H1 (cell line): ENCODE measurements around the gene LRRC32. TPM values are rescaled to one million over a fixed set of nuclear protein-coding genes. Genes with fewer than 3 reads are reported as not detected.
"Not testable (repeated sequence)": the region's sequence is repeated elsewhere in the genome, so short reads cannot be mapped to it uniquely, and the experiment has no call there.

ENCODE experiments used
- CTCF ChIA-PET: fragments of 300-600 bp; sonication (Branson Sonifier 250); formaldehyde crosslinking; loops from one replicate; lab custom pipeline; 2021; ENCODE audit not compliant: partially characterized antibody; lab: Charles Lee
- POLR2A ChIA-PET: fragments of 300-600 bp; sonication (Branson Sonifier 250); formaldehyde crosslinking; loops from one replicate; lab custom pipeline; 2021; ENCODE audit warnings: inconsistent platforms; ENCODE audit not compliant: partially characterized antibody; lab: Charles Lee
- DNase-seq, 2 experiments: peaks; one replicate each; pipeline versions ENCODE4 v3.0.0 to v3.0.0-alpha.2; 2010 to 2022; ENCODE audit warnings: low spot score in 2 of 2, low read depth in 1 of 2, mixed read lengths in 1 of 2
- FAIRE-seq: peaks from 2 replicates; lab custom pipeline; 2011; peaks lifted over from hg19 to GRCh38; lab: Jason Lieb, UNC
- H2AFZ ChIP-seq: 2 replicates; pipeline ENCODE4 v1.8.1; 2012; ENCODE audit warnings: low read length, inconsistent platforms
- H2AK5ac ChIP-seq: 2 replicates; pipeline ENCODE4 v1.6.1; 2013; ENCODE audit warnings: low read depth, low read length
- H2BK120ac ChIP-seq: replicated peaks from 2 replicates; pipeline ENCODE3; 2013; ENCODE audit warnings: low read depth, low read length, inconsistent platforms
- H2BK12ac ChIP-seq: 2 replicates; pipeline ENCODE4 v1.6.1; 2013; ENCODE audit warnings: low read depth, low read length
- H2BK15ac ChIP-seq: 2 replicates; pipeline ENCODE4 v1.6.1; 2013; ENCODE audit warnings: low read length
- H2BK20ac ChIP-seq: 2 replicates; pipeline ENCODE4 v1.6.1; 2013; ENCODE audit warnings: low read length
- H2BK5ac ChIP-seq: 2 replicates; pipeline ENCODE4 v1.6.1; 2013; ENCODE audit warnings: low read depth, low read length
- H3K14ac ChIP-seq: 2 replicates; pipeline ENCODE4 v1.6.1; 2013; ENCODE audit warnings: inconsistent platforms; ENCODE audit not compliant: insufficient read length
- H3K18ac ChIP-seq: 2 replicates; pipeline ENCODE4 v1.6.1; 2013; ENCODE audit warnings: low read length; ENCODE audit errors: extremely low read depth
- H3K23ac ChIP-seq: 2 replicates; pipeline ENCODE4 v1.6.1; 2013; ENCODE audit warnings: inconsistent platforms; ENCODE audit not compliant: insufficient read length
- H3K23me2 ChIP-seq: 2 replicates; pipeline ENCODE4 v1.6.1; 2013; ENCODE audit warnings: low read depth, low read length
- H3K27ac ChIP-seq: 2 replicates; pipeline ENCODE4 v1.6.1; 2011; ENCODE audit warnings: low read depth, low read length, inconsistent platforms
- H3K27me3 ChIP-seq, 4 experiments: replicated peaks in 1 of 4; 1 replicate in 1 of 4; 2 replicates in 3 of 4; pipeline versions ENCODE4 v1.6.1 to v1.8.1; 2011 to 2013; ENCODE audit warnings: low read length in 3 of 4, mild to moderate bottlenecking in 3 of 4, inconsistent platforms in 2 of 4, mixed read lengths in 2 of 4, moderate library complexity in 1 of 4; ENCODE audit not compliant: control insufficient read depth in 3 of 4, insufficient read depth in 3 of 4; ENCODE audit errors: extremely low read depth in 1 of 4
- H3K36me3 ChIP-seq, 4 experiments: 2 replicates each; pipeline versions ENCODE4 v1.6.1 to v1.8.1; 2011 to 2013; ENCODE audit warnings: mild to moderate bottlenecking in 4 of 4, low read length in 3 of 4, moderate library complexity in 2 of 4, control low read depth in 1 of 4, inconsistent platforms in 1 of 4; ENCODE audit not compliant: insufficient read depth in 4 of 4, control insufficient read depth in 2 of 4
- H3K4ac ChIP-seq: replicated peaks from 2 replicates; pipeline ENCODE3; 2013; ENCODE audit warnings: low read length, low read depth, mixed read lengths, inconsistent platforms; ENCODE audit not compliant: insufficient read length
- H3K4me1 ChIP-seq, 4 experiments: replicated peaks in 1 of 4; 1 replicate in 1 of 4; 2 replicates in 3 of 4; pipeline versions ENCODE4 v1.6.1 to v1.8.1; 2011 to 2013; ENCODE audit warnings: low read length in 3 of 4, inconsistent platforms in 2 of 4, mixed read lengths in 1 of 4; ENCODE audit not compliant: insufficient read depth in 4 of 4, control insufficient read depth in 3 of 4
- H3K4me2 ChIP-seq, 2 experiments: 2 replicates each; pipeline versions ENCODE4 v1.6.1 to v1.8.1; 2011 to 2013; ENCODE audit warnings: low read depth in 2 of 2, low read length in 2 of 2, control low read depth in 1 of 2, inconsistent platforms in 1 of 2, mild to moderate bottlenecking in 1 of 2; ENCODE audit not compliant: insufficient read depth in 1 of 2
- H3K4me3 ChIP-seq, 4 experiments: fragments of 200-600, 300-600 bp in 1 of 4; sonication (generic), shearing (Covaris generic), sonication (Bioruptor Twin) in 1 of 4; 2 replicates each; pipeline versions ENCODE4 v1.5.1 to v1.8.1; 2011 to 2016; ENCODE audit warnings: low read length in 4 of 4, low read depth in 3 of 4, control low read depth in 2 of 4, inconsistent platforms in 2 of 4, mild to moderate bottlenecking in 2 of 4, mixed read lengths in 1 of 4, moderate library complexity in 1 of 4; ENCODE audit not compliant: insufficient read depth in 2 of 4; ENCODE audit errors: extremely low read depth in 1 of 4
- H3K56ac ChIP-seq: replicated peaks from 2 replicates; pipeline ENCODE3; 2013; ENCODE audit warnings: low read depth, mild to moderate bottlenecking, mixed read lengths, low read length, inconsistent platforms; ENCODE audit not compliant: insufficient read length
- H3K79me1 ChIP-seq: 2 replicates; pipeline ENCODE4 v1.6.1; 2013; ENCODE audit warnings: low read depth, low read length, control low read depth
- H3K79me2 ChIP-seq, 2 experiments: 2 replicates each; pipeline versions ENCODE4 v1.6.1 to v1.8.1; 2012 to 2013; ENCODE audit warnings: low read length in 2 of 2, mild to moderate bottlenecking in 2 of 2, inconsistent platforms in 1 of 2; ENCODE audit not compliant: insufficient read depth in 2 of 2, control insufficient read depth in 1 of 2
- H3K9ac ChIP-seq, 4 experiments: replicated peaks in 1 of 4; 1 replicate in 1 of 4; 2 replicates in 3 of 4; pipeline versions ENCODE4 v1.6.1 to v1.8.1; 2011 to 2013; ENCODE audit warnings: low read depth in 3 of 4, low read length in 3 of 4, control low read depth in 2 of 4, mild to moderate bottlenecking in 2 of 4, moderate library complexity in 2 of 4, inconsistent platforms in 1 of 4; ENCODE audit errors: extremely low read depth in 1 of 4
- H3K9me3 ChIP-seq, 2 experiments: 2 replicates each; pipeline versions ENCODE4 v1.6.1 to v1.8.1; 2012 to 2013; ENCODE audit warnings: mild to moderate bottlenecking in 2 of 2, moderate library complexity in 2 of 2, control low read depth in 1 of 2, inconsistent platforms in 1 of 2, low read depth in 1 of 2, low read length in 1 of 2, mixed read lengths in 1 of 2; ENCODE audit not compliant: insufficient read depth in 2 of 2
- H4K20me1 ChIP-seq, 2 experiments: replicated peaks in 1 of 2; 2 replicates each; pipeline versions ENCODE3 to v1.8.1; 2011 to 2013; ENCODE audit warnings: inconsistent platforms in 2 of 2, low read length in 2 of 2, mild to moderate bottlenecking in 1 of 2; ENCODE audit not compliant: insufficient read depth in 2 of 2, control insufficient read depth in 1 of 2
- H4K5ac ChIP-seq: 2 replicates; pipeline ENCODE4 v1.6.1; 2013; ENCODE audit warnings: low read length, low read depth, mixed read lengths, inconsistent platforms; ENCODE audit not compliant: insufficient read length
- H4K8ac ChIP-seq: 2 replicates; pipeline ENCODE4 v1.8.0; 2013; ENCODE audit warnings: mild to moderate bottlenecking, moderate library complexity, low read length, inconsistent platforms; ENCODE audit not compliant: insufficient read depth; ENCODE audit errors: extremely low read depth
- H4K91ac ChIP-seq: replicated peaks from 2 replicates; pipeline ENCODE3; 2013; ENCODE audit warnings: low read length, mixed read lengths, inconsistent platforms; ENCODE audit not compliant: insufficient read length
- whole genome bisulfite sequencing, 2 experiments: shearing (Covaris generic) in 1 of 2; methylation state at CpG; one replicate each; pipeline versions ENCODE4 v1.1.6 to v1.1.7; 2013 to 2015; ENCODE audit warnings: low lambda C conversion rate in 2 of 2, mixed read lengths in 2 of 2, inconsistent platforms in 1 of 2, low coverage in 1 of 2, missing lambda C conversion rate in 1 of 2; ENCODE audit not compliant: insufficient replicate concordance in 2 of 2, insufficient coverage in 1 of 2, insufficient read length in 1 of 2; ENCODE audit errors: extremely low coverage in 1 of 2, missing lambda C conversion rate in 1 of 2; 5-methylcytosine and 5-hydroxymethylcytosine counted together
- polyA plus RNA-seq, 7 experiments: library from polyadenylated mRNA; depleted of rRNA in 3 of 7; stranded (reverse) in 5 of 7; unstranded in 2 of 7; fragments of >200 nt in 5 of 7; fragments of 200-250 nt in 2 of 7; gene quantifications; 1 replicate in 5 of 7; 2 replicates in 1 of 7; 4 replicates in 1 of 7; pipeline versions ENCODE4 v1.2.1 to v1.2.3, GENCODE V29; 2011 to 2013; ENCODE audit warnings: missing spikeins in 2 of 7, mixed read lengths in 2 of 7
- total RNA-seq: library from RNA; stranded (reverse); fragmentation: NEBNext Ultra II Directional; extraction: Animal tissue kit (Norgen Biotek cat#: 25700); gene quantifications from 2 replicates; pipeline ENCODE4 v1.2.1, GENCODE V29; 2021

LRRC32 gene
- total and polyA plus RNA-seq, 2 of the 8 experiments (the other 6 are each of a cell fraction or from before 2014, with no cell fraction given): 0.99 to 1.9 TPM

DNA sequence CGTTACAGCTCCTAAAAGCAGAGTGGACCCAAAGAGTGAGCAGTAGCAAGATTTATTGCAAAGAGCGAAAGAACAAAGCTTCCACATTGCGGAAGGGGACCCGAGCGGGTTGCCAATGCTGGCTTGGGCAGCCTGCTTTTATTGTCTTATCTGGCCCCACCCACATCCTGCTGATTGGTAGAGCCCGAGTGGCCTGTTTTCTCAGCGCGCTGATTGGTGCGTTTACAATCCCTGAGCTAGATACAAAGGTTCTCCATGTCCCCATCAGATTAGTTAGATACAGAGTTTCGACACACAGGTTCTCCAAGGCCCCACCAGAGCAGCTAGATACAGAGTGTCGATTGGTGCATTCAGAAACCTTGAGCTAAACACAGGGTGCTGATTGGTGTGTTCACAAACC lies 62.3 kb downstream of the LRRC32 start:
- H3K9ac ChIP-seq, H4K20me1 ChIP-seq, H2AK5ac ChIP-seq, H3K4me2 ChIP-seq, H3K9me3 ChIP-seq, H3K4me3 ChIP-seq, H3K23me2 ChIP-seq, H2BK5ac ChIP-seq, H3K36me3 ChIP-seq, H3K18ac ChIP-seq, H3K79me1 ChIP-seq, H2BK15ac ChIP-seq, H3K56ac ChIP-seq, H3K27me3 ChIP-seq, DNase-seq, POLR2A ChIA-PET, H3K23ac ChIP-seq, H4K91ac ChIP-seq, H3K4ac ChIP-seq, H2BK20ac ChIP-seq, H2AFZ ChIP-seq, FAIRE-seq, H4K8ac ChIP-seq, H2BK12ac ChIP-seq, H3K27ac ChIP-seq, H4K5ac ChIP-seq, H3K14ac ChIP-seq, H2BK120ac ChIP-seq, H3K79me2 ChIP-seq: not testable (repeated sequence)
- CTCF ChIA-PET: interaction anchor here (0.6 to 2.1 kb wide), 7 partner anchors 9 to 400 kb away, joined by 3 to 11 read pairs (median 3); no protein-coding TSS in a partner anchor
- peaks cover 0 to 18% (median 10%) of the 10 kb centered on the region in 4 experiments; a peak in 6 of 7 replicates for H3K4me1 ChIP-seq
- WGBS, 2 experiments: 94% methylated on average over 10 of the region's 11 CpGs; no CpG with 5 or more reads in 1 of the 2 experiments

Other genes with a start within 250 kb of the LRRC32 start
- 32.2 and 34.6 TPM in 2 replicates for gene EMSY, start 225.7 kb downstream of the LRRC32 start, total RNA-seq
- gene EMSY, start 225.7 kb downstream of the LRRC32 start, polyA plus RNA-seq (2011; rRNA removed): 26.5 and 29.6 TPM in 2 replicates
- gene TSKU, start 112.6 kb upstream of the LRRC32 start, total RNA-seq: 22.8 TPM in 2 replicates
- gene TSKU, start 112.6 kb upstream of the LRRC32 start, polyA plus RNA-seq (2011; rRNA removed): 28.4 and 40.7 TPM in 2 replicates
- gene ACER3, start 190.2 kb upstream of the LRRC32 start, total RNA-seq: 16.2 and 17.1 TPM in 2 replicates
- gene ACER3, start 190.2 kb upstream of the LRRC32 start, polyA plus RNA-seq (2011; rRNA removed): 3.5 and 5.7 TPM in 2 replicates